SHP77 (cell line): ENCODE data around the gene CYP11A1.

Experiments
- DNase-seq, 2 experiments: peaks; one replicate each; lab custom pipeline; 2025; lab: John Stamatoyannopoulos, UW

The CYP11A1 gene

DNA sequence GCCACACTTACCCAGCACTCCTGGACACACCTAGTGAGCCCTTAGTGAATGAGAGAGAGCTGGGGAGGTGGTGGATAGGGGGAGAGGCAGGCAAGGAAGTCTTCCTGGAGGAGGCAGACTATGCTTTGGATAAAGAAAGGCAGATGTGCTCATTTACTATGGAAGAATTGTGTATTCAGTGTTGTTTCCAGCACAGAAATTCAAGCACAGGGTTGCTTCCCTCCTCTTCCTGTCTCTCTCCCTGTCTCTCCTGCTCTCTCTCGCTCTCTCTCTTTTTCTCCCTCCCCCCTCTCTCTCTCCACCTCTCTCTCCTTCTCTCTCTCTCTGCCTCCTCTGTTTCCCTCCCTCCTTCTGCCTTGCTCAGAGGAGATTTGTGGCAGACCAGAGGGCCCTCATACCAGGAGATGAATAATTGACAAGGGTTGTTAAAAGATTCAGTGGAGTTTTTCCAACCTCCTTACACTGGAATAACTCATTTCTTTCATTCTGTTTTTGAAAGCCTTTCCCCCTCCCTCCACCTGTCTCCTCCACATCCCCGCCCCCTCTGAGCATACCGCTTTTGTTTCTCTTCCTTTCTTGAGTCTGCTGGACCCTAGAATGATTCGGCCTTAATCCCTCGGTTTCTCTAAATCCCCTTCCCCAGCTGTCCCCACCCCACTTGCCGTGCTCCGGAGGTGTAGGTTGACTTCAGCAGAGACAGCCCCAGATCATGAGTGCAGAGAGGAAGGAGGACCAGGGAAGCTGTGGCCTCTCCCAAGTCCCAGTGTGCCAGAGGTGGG lies 65.7 kb downstream of the CYP11A1 start:
- DNase-seq: no peak

DNA sequence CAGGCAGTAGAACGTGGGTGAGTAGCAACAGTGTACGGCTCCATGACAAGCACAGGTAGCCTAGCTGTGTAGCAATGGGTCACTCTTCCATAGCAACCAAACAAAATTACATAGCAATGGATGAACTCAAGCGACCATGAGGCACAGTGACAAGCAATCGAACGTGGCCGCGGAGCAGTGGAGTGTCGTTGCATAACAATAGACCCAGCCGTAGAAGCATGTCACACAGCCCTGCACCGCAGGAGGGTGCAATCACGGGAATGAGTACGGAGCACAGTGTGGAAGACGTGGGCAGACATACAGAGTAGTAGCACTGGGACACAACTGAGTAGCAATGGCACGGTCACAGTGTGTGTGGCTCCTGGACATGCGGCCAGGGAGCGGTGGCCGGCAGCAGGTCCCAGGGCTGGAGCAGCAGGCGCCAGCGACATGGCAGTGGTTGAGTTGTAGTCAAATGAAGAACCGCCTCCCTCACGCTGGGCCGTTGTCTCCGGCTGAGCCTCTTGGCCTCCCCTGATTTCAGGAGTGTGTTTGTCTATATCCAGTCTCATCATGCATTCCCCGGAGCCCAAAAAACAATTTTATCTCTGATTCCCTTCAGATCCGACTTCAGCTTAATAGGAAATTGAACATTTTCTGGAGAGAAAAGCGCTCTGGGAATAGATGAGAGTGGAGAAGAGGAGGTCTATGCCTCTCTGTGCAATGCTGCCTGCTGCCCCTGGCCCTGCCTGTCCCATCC lies 67.2 kb downstream of the CYP11A1 start:
- no peak for DNase-seq

DNA sequence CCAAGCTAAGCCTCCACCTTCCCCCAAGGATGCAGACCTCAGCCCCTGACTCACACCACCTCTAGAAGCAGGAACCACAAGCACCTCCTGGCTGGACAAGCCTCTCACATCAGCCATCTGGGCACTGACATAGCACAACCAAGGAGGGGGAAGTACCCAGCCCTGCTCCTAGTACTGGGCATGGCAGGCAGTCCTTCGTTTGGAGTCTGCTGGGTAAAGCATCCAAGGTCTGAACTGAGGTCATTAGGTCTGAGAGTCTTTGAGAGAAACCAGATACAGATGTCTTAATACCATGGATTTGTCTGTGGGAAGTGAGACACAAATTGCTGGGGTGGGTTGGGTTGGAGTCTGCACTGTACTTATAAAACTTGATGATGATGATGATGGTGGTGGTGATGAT lies 69.6 kb downstream of the CYP11A1 start:
- no peak for DNase-seq

DNA sequence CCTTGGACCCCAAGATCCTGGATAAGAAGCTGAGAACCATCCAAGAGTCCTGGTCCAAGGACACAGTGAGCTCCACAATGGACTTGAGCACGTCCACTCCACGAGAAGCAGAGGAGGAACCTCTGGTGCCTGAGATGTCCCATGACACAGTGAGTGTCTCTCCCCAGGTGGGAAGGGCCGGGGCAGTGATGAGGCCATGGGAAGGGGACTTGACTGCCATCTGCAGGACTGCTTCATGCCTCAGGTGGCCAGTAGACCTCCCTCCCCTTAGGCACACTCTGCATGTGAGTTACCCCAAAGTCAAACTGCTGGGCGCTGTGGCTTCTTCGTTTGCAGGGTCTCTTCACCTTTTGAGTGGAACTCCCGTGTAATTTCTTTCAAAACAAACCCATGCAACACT lies 71.6 kb downstream of the CYP11A1 start:
- DNase-seq: no peak

DNA sequence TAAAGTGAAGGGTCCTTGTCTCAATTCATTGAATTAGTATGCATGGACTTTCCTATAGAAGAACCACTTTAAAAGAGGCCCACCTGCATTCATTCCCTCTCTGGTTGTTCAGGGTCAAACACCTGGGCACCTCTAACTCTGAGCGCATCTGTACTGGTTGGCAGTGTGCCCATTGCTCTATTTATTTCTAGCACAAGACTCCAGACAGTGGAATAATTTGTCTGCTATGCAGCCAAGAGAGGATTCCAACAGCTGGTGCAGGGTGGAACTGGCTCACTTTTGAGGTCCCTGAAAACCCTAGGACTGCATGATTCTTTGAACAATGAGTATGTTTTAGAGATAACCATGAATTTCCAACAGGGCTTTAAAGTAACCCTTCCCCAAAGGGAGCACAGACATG lies 73.4 kb downstream of the CYP11A1 start:
- peak; percentile 17 to 30 for DNase-seq

DNA sequence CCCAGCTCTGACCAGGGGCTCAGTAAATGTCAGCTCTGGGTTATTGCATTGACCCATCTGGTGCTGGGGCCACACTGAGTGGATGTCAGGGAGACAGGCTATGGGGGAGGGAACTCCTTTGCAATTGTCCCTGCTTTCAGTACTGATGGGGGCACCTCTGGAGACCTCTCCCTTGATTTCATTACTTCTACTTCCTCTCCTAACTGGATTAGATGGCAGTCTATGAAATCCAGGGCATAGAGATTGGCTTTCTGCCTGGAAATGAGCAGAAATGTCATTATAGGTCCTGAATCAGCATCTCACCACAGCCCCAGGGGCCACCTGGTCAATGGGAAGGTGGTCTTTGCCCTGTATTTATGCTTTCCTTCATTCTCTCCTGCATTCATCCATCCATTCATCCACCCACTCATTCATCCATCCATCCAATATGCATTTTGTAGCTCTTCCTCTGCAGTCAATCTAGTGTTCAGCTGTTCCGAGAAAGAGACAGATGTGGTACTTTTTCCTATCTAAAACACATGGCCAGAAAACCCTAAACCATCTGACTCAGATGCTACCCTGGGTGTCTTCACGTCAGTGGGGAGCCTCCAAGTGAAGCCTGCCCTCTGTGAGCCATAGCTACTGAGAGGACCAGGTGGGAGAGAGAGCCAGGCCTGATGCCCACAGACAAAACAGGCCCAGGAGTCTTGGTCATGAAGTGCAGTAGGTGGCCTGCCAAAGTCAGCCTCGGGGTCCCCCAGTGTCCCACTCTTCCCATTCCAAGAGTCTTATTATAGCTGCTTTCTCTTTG lies 74.2 kb downstream of the CYP11A1 start:
- no peak for DNase-seq

DNA sequence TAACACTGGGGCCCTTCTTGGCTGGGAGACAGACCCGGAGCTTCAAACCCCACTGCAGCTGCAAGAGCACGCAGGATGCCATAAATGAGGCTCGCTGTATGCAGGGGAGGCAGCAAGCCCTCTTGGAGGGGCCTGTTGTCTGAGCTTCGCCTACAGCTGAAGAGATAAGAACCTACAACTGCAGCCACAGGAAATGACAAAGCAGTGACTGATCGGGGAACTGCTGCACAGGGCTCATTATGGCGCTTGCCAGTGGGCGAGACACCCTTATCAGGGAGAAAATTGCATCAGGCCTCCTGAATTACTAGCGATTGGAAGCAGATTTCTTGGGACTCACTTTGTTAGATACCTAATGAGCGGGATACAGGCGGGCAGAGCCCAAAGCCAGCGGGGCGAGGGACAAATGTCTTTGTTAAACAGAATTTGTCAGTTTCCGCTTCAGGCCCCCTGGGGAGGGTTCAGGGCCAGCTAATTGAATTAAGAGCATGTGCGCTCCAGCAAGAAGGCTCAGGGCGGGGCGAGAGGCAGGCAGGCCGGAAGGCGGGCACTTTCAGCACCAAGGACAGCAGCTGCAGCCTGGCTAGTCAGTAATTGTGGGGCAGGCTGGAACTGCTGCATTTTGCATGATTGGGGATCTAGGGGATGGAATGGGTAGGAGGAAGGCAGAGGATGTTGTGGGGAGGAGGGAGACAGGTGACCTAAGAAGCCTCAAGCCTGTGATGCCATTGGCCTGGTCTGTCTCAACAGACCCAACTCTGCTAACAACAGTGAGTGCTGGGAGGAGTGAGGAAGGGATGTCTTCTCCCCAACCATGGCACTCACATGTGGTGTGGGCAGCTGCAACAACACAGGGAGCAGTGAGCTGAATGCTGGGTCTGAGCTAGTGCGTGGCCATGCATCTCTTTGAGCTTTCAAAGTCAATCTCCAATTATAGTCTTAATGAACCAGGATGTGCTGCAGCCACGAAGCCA lies 76.1 kb downstream of the CYP11A1 start:
- peak; percentile 44 to 61 for DNase-seq

DNA sequence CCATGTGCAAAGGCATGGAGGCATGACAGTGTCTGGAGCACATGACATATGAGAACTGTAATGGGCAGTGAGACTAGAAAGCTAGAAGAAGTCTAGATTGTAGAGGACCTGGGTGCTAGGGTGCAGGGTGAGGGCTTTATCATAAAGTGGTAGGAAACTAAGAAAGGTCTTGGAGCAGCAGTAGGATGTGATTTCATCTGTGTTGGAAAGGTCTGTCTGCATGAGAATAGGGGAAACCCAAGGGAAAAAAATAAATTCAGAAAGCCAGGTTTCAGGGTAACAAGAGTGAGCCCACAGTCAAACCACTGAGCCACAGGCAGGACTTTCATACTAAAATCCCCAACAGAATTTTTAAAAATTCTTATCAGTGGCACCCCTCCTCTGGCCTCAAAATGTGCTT lies 76.8 kb downstream of the CYP11A1 start:
- no peak for DNase-seq

DNA sequence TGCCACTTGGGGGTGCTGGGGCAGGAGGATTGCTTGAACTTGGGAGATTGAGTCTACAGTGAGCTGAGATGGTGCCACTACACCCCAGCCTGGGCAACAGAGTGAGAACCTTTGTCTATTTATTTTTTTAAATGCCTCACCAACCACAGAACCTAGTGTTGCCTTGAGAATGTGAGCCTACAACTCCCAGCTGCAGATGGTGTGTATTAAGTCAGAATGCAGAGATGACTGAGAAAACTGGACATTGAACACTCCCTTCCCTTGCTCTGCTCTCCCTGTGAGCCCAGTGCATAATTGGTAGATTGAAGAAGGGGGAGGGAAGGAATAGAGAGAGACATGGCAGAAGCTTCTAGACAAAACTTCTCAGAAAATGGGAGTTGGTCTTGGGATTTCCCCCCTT lies 77.8 kb downstream of the CYP11A1 start:
- no peak for DNase-seq
